Measurements from ENCODE around the gene SELENON. TPM values are rescaled to one million over a fixed set of nuclear protein-coding genes. Genes with fewer than 3 reads are reported as not detected.

The SELENON gene
- total and polyA plus RNA-seq, 2 of the 4 experiments (the other 2 are of a cell fraction), result 9.1 to 114 TPM

DNA sequence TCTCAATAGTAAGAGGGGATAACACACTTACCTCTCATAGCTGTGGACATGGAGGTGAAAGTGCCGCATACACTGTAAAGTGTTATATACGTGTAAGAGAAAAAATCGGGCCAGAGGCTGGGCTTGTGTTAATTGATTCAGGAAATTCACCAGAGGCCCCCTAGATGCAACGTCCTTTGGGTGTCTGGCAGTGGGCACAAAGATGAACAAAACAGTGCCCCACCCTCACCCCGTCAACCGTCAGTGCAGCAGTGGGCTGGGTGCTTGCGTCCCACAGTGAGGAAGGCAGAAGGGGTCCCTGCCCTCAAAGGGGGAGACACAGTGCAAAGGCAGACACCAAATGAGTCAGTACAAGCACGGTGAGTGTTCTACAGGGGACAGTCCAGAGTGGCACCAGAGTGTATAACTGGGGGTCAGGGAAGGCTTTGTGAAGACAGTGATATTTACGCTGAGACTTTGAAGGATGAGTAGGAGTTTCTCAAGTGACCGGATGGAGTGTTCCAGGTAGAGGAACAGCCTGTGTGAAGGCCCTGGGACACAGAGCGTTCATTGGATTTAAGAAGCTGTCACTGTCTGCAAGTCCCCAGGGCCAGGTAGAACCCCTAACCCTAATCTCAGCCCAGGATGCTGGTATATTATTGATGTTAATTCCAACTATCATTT, 13.2 kb downstream of the SELENON start:
- dilution Hi-C loops (cut with HindIII; ENCODE audit: low sequenced_read_pairs, unreplicated experiment) (no loop called here), intact Hi-C loops (cut with micrococcal nuclease) (loop anchor here (10.0 kb wide), 1 partner anchor 568 kb away; the partner anchor contains the start of gene RSRP1), in situ Hi-C loops (cut with MboI; ENCODE audit: low sequenced_read_pairs) (loop anchor here (25.0 kb wide), 2 partner anchors 401 to 576 kb away; partner anchors contain the start of genes RHCE, RSRP1 and SYF2)
- POLR2A ChIA-PET (ENCODE audit: unreplicated experiment), result no interaction called here
- H3K4me2 ChIP-seq (ENCODE audit: low read depth, low read length), result no peak overlapping the region
- peak overlapping the region; percentile 45 for H2AK9ac ChIP-seq (replicated peaks; ENCODE audit: low read depth, low read length, poor library complexity)
- no peaks in the 10 kb centered on the region for H3K9me3 ChIP-seq (ENCODE audit: control insufficient read depth, insufficient read depth, low read length)
- H2AK5ac ChIP-seq (ENCODE audit: low read depth, low read length), result no peak overlapping the region
- H3K4me3 ChIP-seq (ENCODE audit: insufficient read depth, low read depth, low read length), result no peak overlapping the region
- H3K9ac ChIP-seq (ENCODE audit: low read depth, low read length), result no peak overlapping the region
- H3K36me3 ChIP-seq (ENCODE audit: control insufficient read depth, insufficient read depth, low read length), result peaks cover 52% of the 10 kb centered on the region
- CTCF ChIA-PET, result interaction anchor here (0.6 kb wide), 1 partner anchor 12 kb away, joined by 3 read pairs; no protein-coding TSS in a partner anchor
- H3K9me1 ChIP-seq (ENCODE audit: insufficient read depth, low read length), result 0 out of 2 replicates have a peak, but pooled peaks cover 4% of the 10 kb centered on the region
- H3K79me1 ChIP-seq (ENCODE audit: low read depth in 1 of 2, low read length in 2 of 2), result peaks cover 0 to 17% of the 10 kb centered on the region in 2 experiments; a peak in 2 of 4 replicates
- H2BK120ac ChIP-seq (ENCODE audit: low read depth, low read length), result no peak overlapping the region
- no peak overlapping the region for H2BK15ac ChIP-seq (ENCODE audit: low read depth, low read length)
- no peaks in the 10 kb centered on the region for H3K27me3 ChIP-seq (ENCODE audit: control insufficient read depth, insufficient read depth, low read length)
- no peak overlapping the region for H3K4ac ChIP-seq (ENCODE audit: low read depth, low read length)
- no peak overlapping the region for H3K27ac ChIP-seq (ENCODE audit: insufficient read depth, low read length)
- no TSS peak for BruUV-seq (replicated peaks)
- no peak overlapping the region for H2BK5ac ChIP-seq (ENCODE audit: low read depth, low read length, poor library complexity, severe bottlenecking)
- H4K91ac ChIP-seq (ENCODE audit: insufficient read depth, low read depth, low read length), result no peak overlapping the region
- H2BK20ac ChIP-seq (ENCODE audit: low read depth, low read length), result no peak overlapping the region
- no peak overlapping the region for H3K14ac ChIP-seq (replicated peaks; ENCODE audit: low read depth, low read length)
- ATAC-seq (ENCODE audit: low read depth) (no peak), DNase-seq (no peak)
- no peak overlapping the region for H3K23ac ChIP-seq (ENCODE audit: low read depth, low read length)
- no peak overlapping the region for H2AFZ ChIP-seq (replicated peaks; ENCODE audit: low read length, poor library complexity)
- H4K5ac ChIP-seq (ENCODE audit: low read depth, low read length), result no peak overlapping the region
- H3K4me1 ChIP-seq (ENCODE audit: control insufficient read depth, insufficient read depth, low read length), result no peaks in the 10 kb centered on the region; the same call in 1 of the 2 replicates
- TF ChIP-seq RAD21 (IDR thresholded peaks at IDR 0.05; ENCODE audit: low read length), result no peak
- TF ChIP-seq, protein P1, sequence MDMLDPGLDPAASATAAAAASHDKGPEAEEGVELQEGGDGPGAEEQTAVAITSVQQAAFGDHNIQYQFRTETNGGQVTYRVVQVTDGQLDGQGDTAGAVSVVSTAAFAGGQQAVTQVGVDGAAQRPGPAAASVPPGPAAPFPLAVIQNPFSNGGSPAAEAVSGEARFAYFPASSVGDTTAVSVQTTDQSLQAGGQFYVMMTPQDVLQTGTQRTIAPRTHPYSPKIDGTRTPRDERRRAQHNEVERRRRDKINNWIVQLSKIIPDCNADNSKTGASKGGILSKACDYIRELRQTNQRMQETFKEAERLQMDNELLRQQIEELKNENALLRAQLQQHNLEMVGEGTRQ (IDR thresholded peaks at IDR 0.05; ENCODE audit: low read depth, low read length), result no peak
- no peak for TF ChIP-seq NFE2L2 (IDR thresholded peaks at IDR 0.05; ENCODE audit: low read depth, low read length)
- TF ChIP-seq, protein P2, sequence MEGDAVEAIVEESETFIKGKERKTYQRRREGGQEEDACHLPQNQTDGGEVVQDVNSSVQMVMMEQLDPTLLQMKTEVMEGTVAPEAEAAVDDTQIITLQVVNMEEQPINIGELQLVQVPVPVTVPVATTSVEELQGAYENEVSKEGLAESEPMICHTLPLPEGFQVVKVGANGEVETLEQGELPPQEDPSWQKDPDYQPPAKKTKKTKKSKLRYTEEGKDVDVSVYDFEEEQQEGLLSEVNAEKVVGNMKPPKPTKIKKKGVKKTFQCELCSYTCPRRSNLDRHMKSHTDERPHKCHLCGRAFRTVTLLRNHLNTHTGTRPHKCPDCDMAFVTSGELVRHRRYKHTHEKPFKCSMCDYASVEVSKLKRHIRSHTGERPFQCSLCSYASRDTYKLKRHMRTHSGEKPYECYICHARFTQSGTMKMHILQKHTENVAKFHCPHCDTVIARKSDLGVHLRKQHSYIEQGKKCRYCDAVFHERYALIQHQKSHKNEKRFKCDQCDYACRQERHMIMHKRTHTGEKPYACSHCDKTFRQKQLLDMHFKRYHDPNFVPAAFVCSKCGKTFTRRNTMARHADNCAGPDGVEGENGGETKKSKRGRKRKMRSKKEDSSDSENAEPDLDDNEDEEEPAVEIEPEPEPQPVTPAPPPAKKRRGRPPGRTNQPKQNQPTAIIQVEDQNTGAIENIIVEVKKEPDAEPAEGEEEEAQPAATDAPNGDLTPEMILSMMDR (conservative IDR thresholded peaks at IDR 0.05; ENCODE audit: low read depth, low read length), result no peak
- no peak for TF ChIP-seq MXI1 (IDR thresholded peaks at IDR 0.05; ENCODE audit: borderline replicate concordance, low read depth, low read length)
- TF ChIP-seq BHLHE40 (IDR thresholded peaks at IDR 0.05; ENCODE audit: low read depth, low read length), result no peak
- no peak for TF ChIP-seq MAFK (IDR thresholded peaks at IDR 0.05; ENCODE audit: low read depth, low read length)
- TF ChIP-seq ELK1 (IDR thresholded peaks at IDR 0.05; ENCODE audit: borderline replicate concordance, low read depth, low read length), result no peak
- TF ChIP-seq POLR2A (IDR thresholded peaks at IDR 0.05; ENCODE audit: low read depth, low read length), result no peak
- no peak for TF ChIP-seq RCOR1 (IDR thresholded peaks at IDR 0.05; ENCODE audit: insufficient replicate concordance, low read length)
- TF ChIP-seq CHD1 (IDR thresholded peaks at IDR 0.05; ENCODE audit: low read depth, low read length), result no peak
- no peak for TF ChIP-seq SMC3 (IDR thresholded peaks at IDR 0.05; ENCODE audit: low read depth, low read length)
- TF ChIP-seq MAZ (IDR thresholded peaks at IDR 0.05; ENCODE audit: borderline replicate concordance, low read depth, low read length), result no peak
- no peak for TF ChIP-seq CEBPB (IDR thresholded peaks at IDR 0.05; ENCODE audit: low read depth, low read length)
- no peak for TF ChIP-seq FOS (IDR thresholded peaks at IDR 0.05; ENCODE audit: low read depth, low read length)
- WGBS, 2 experiments (ENCODE audit: extremely low coverage in 2 of 2, insufficient read length in 1 of 2), result 81% methylated on average over 3 of the region's 11 CpGs; no CpG with 5 or more reads in 1 of the 2 experiments
- H4K8ac ChIP-seq (ENCODE audit: low read depth in 2 of 2, low read length in 2 of 2), result no peak overlapping the region
- no peak overlapping the region for H3K56ac ChIP-seq (ENCODE audit: extremely low read depth, insufficient read depth, low read length)
- peaks cover 11% of the 10 kb centered on the region for H4K20me1 ChIP-seq (ENCODE audit: insufficient read depth, low read length)
- H3K18ac ChIP-seq (ENCODE audit: low read depth, low read length), result no peak overlapping the region
